Epithelial cell of esophagus (primary cell): Measurements from ENCODE around the gene PCBP3.

ENCODE experiments used
- DNase-seq: peaks from one replicate; pipeline ENCODE4 v3.0.0; 2010; ENCODE audit warnings: low read depth
- H3K4me3 ChIP-seq: 2 replicates; pipeline ENCODE4 v1.5.1; 2011; ENCODE audit warnings: mild to moderate bottlenecking, low read length, control low read depth
- CTCF ChIP-seq: IDR thresholded peaks from 2 replicates; pipeline ENCODE4 v1.5.1; 2011; ENCODE audit warnings: low read depth, mild to moderate bottlenecking, low read length, control low read depth, inconsistent platforms; ENCODE audit not compliant: insufficient read depth; ENCODE audit errors: missing control alignments

PCBP3 gene

GRCh38 chr21:45927032-45927431, 283.5 kb downstream of the PCBP3 start:
- no peak for TF ChIP-seq CTCF
- DNase-seq, result no peak

GRCh38 chr21:45927851-45928850, 284.6 kb downstream of the PCBP3 start:
- H3K4me3 ChIP-seq, result no peak overlapping the region
- no peak for DNase-seq
- TF ChIP-seq CTCF, result no peak

More at GRCh38 chr21:45927032-45927431, 283.5 kb downstream of the PCBP3 start:
- H3K4me3 ChIP-seq, result no peak overlapping the region

GRCh38 chr21:45929449-45929848, 285.9 kb downstream of the PCBP3 start:
- H3K4me3 ChIP-seq, result no peak overlapping the region
- no peak for TF ChIP-seq CTCF
- no peak for DNase-seq

- no peak for DNase-seq
- no peak for TF ChIP-seq CTCF
- H3K4me3 ChIP-seq, result no peak overlapping the region
Observed at GRCh38 chr21:45930231-45930760, 286.8 kb downstream of the PCBP3 start.

GRCh38 chr21:45930792-45931191, 287.3 kb downstream of the PCBP3 start:
- no peak for TF ChIP-seq CTCF
- H3K4me3 ChIP-seq, result no peak overlapping the region
- DNase-seq, result no peak

- no peak for TF ChIP-seq CTCF
- no peak overlapping the region for H3K4me3 ChIP-seq
- no peak for DNase-seq
Observed at GRCh38 chr21:45931397-45931969, 288.0 kb downstream of the PCBP3 start.
